HG03354 (cell line): ENCODE measurements around the gene APPBP2.

Source experiments
- ATAC-seq: cut with Tn5 transposase; IDR thresholded peaks from one replicate; pipeline ENCODE4 v1.9.1; 2021; ENCODE audit warnings: mild to moderate bottlenecking; ENCODE audit not compliant: unreplicated experiment, poor library complexity, severe bottlenecking

APPBP2 gene

GRCh38 chr17:60412701-60413100 is 113.3 kb downstream of the APPBP2 start:
- ATAC-seq, result no peak

GRCh38 chr17:60410001-60410400 is 116.0 kb downstream of the APPBP2 start:
- no peak for ATAC-seq

- ATAC-seq, result no peak
These were observed 119.2 kb downstream of the APPBP2 start for GRCh38 chr17:60406887-60407286.

GRCh38 chr17:60403962-60404361 is 122.1 kb downstream of the APPBP2 start:
- ATAC-seq, result no peak

- ATAC-seq, result no peak
These were observed 122.6 kb downstream of the APPBP2 start for GRCh38 chr17:60403523-60403810.

GRCh38 chr17:60401819-60402218 is 124.2 kb downstream of the APPBP2 start:
- no peak for ATAC-seq

- ATAC-seq, result peak; percentile 56
These were observed 127.6 kb downstream of the APPBP2 start for GRCh38 chr17:60398227-60398959.

- ATAC-seq, result no peak
These were observed 129.6 kb downstream of the APPBP2 start for GRCh38 chr17:60396412-60396811.

GRCh38 chr17:60395508-60396065 is 130.5 kb downstream of the APPBP2 start:
- no peak for ATAC-seq

GRCh38 chr17:60393840-60394723 is 132.0 kb downstream of the APPBP2 start:
- ATAC-seq, result no peak
